H1 (cell line): ENCODE results near the gene CNNM1. TPM values are rescaled to one million over a fixed set of nuclear protein-coding genes. Genes with fewer than 3 reads are reported as not detected.

ENCODE experiments used
- CTCF ChIA-PET: fragments of 300-600 bp; sonication (Branson Sonifier 250); formaldehyde crosslinking; loops from one replicate; lab custom pipeline; 2021; ENCODE audit not compliant: partially characterized antibody; lab: Charles Lee
- POLR2A ChIA-PET: fragments of 300-600 bp; sonication (Branson Sonifier 250); formaldehyde crosslinking; loops from one replicate; lab custom pipeline; 2021; ENCODE audit warnings: inconsistent platforms; ENCODE audit not compliant: partially characterized antibody; lab: Charles Lee
- DNase-seq, 2 experiments: peaks; one replicate each; pipeline versions ENCODE4 v3.0.0 to v3.0.0-alpha.2; 2010 to 2022; ENCODE audit warnings: low spot score in 2 of 2, low read depth in 1 of 2, mixed read lengths in 1 of 2
- FAIRE-seq: peaks from 2 replicates; lab custom pipeline; 2011; peaks lifted over from hg19 to GRCh38; lab: Jason Lieb, UNC
- H2AFZ ChIP-seq: 2 replicates; pipeline ENCODE4 v1.8.1; 2012; ENCODE audit warnings: low read length, inconsistent platforms
- H2AK5ac ChIP-seq: 2 replicates; pipeline ENCODE4 v1.6.1; 2013; ENCODE audit warnings: low read depth, low read length
- H2BK120ac ChIP-seq: replicated peaks from 2 replicates; pipeline ENCODE3; 2013; ENCODE audit warnings: low read depth, low read length, inconsistent platforms
- H2BK12ac ChIP-seq: 2 replicates; pipeline ENCODE4 v1.6.1; 2013; ENCODE audit warnings: low read depth, low read length
- H2BK15ac ChIP-seq: 2 replicates; pipeline ENCODE4 v1.6.1; 2013; ENCODE audit warnings: low read length
- H2BK20ac ChIP-seq: 2 replicates; pipeline ENCODE4 v1.6.1; 2013; ENCODE audit warnings: low read length
- H2BK5ac ChIP-seq: 2 replicates; pipeline ENCODE4 v1.6.1; 2013; ENCODE audit warnings: low read depth, low read length
- H3K14ac ChIP-seq: 2 replicates; pipeline ENCODE4 v1.6.1; 2013; ENCODE audit warnings: inconsistent platforms; ENCODE audit not compliant: insufficient read length
- H3K18ac ChIP-seq: 2 replicates; pipeline ENCODE4 v1.6.1; 2013; ENCODE audit warnings: low read length; ENCODE audit errors: extremely low read depth
- H3K23ac ChIP-seq: 2 replicates; pipeline ENCODE4 v1.6.1; 2013; ENCODE audit warnings: inconsistent platforms; ENCODE audit not compliant: insufficient read length
- H3K23me2 ChIP-seq: 2 replicates; pipeline ENCODE4 v1.6.1; 2013; ENCODE audit warnings: low read depth, low read length
- H3K27ac ChIP-seq: 2 replicates; pipeline ENCODE4 v1.6.1; 2011; ENCODE audit warnings: low read depth, low read length, inconsistent platforms
- H3K27me3 ChIP-seq, 4 experiments: replicated peaks in 1 of 4; 1 replicate in 1 of 4; 2 replicates in 3 of 4; pipeline versions ENCODE4 v1.6.1 to v1.8.1; 2011 to 2013; ENCODE audit warnings: low read length in 3 of 4, mild to moderate bottlenecking in 3 of 4, inconsistent platforms in 2 of 4, mixed read lengths in 2 of 4, moderate library complexity in 1 of 4; ENCODE audit not compliant: control insufficient read depth in 3 of 4, insufficient read depth in 3 of 4; ENCODE audit errors: extremely low read depth in 1 of 4
- H3K36me3 ChIP-seq, 4 experiments: 2 replicates each; pipeline versions ENCODE4 v1.6.1 to v1.8.1; 2011 to 2013; ENCODE audit warnings: mild to moderate bottlenecking in 4 of 4, low read length in 3 of 4, moderate library complexity in 2 of 4, control low read depth in 1 of 4, inconsistent platforms in 1 of 4; ENCODE audit not compliant: insufficient read depth in 4 of 4, control insufficient read depth in 2 of 4
- H3K4ac ChIP-seq: replicated peaks from 2 replicates; pipeline ENCODE3; 2013; ENCODE audit warnings: low read length, low read depth, mixed read lengths, inconsistent platforms; ENCODE audit not compliant: insufficient read length
- H3K4me1 ChIP-seq, 4 experiments: replicated peaks in 1 of 4; 1 replicate in 1 of 4; 2 replicates in 3 of 4; pipeline versions ENCODE4 v1.6.1 to v1.8.1; 2011 to 2013; ENCODE audit warnings: low read length in 3 of 4, inconsistent platforms in 2 of 4, mixed read lengths in 1 of 4; ENCODE audit not compliant: insufficient read depth in 4 of 4, control insufficient read depth in 3 of 4
- H3K4me2 ChIP-seq, 2 experiments: 2 replicates each; pipeline versions ENCODE4 v1.6.1 to v1.8.1; 2011 to 2013; ENCODE audit warnings: low read depth in 2 of 2, low read length in 2 of 2, control low read depth in 1 of 2, inconsistent platforms in 1 of 2, mild to moderate bottlenecking in 1 of 2; ENCODE audit not compliant: insufficient read depth in 1 of 2
- H3K4me3 ChIP-seq, 4 experiments: fragments of 200-600, 300-600 bp in 1 of 4; sonication (generic), shearing (Covaris generic), sonication (Bioruptor Twin) in 1 of 4; 2 replicates each; pipeline versions ENCODE4 v1.5.1 to v1.8.1; 2011 to 2016; ENCODE audit warnings: low read length in 4 of 4, low read depth in 3 of 4, control low read depth in 2 of 4, inconsistent platforms in 2 of 4, mild to moderate bottlenecking in 2 of 4, mixed read lengths in 1 of 4, moderate library complexity in 1 of 4; ENCODE audit not compliant: insufficient read depth in 2 of 4; ENCODE audit errors: extremely low read depth in 1 of 4
- H3K56ac ChIP-seq: replicated peaks from 2 replicates; pipeline ENCODE3; 2013; ENCODE audit warnings: low read depth, mild to moderate bottlenecking, mixed read lengths, low read length, inconsistent platforms; ENCODE audit not compliant: insufficient read length
- H3K79me1 ChIP-seq: 2 replicates; pipeline ENCODE4 v1.6.1; 2013; ENCODE audit warnings: low read depth, low read length, control low read depth
- H3K79me2 ChIP-seq, 2 experiments: 2 replicates each; pipeline versions ENCODE4 v1.6.1 to v1.8.1; 2012 to 2013; ENCODE audit warnings: low read length in 2 of 2, mild to moderate bottlenecking in 2 of 2, inconsistent platforms in 1 of 2; ENCODE audit not compliant: insufficient read depth in 2 of 2, control insufficient read depth in 1 of 2
- H3K9ac ChIP-seq, 4 experiments: replicated peaks in 1 of 4; 1 replicate in 1 of 4; 2 replicates in 3 of 4; pipeline versions ENCODE4 v1.6.1 to v1.8.1; 2011 to 2013; ENCODE audit warnings: low read depth in 3 of 4, low read length in 3 of 4, control low read depth in 2 of 4, mild to moderate bottlenecking in 2 of 4, moderate library complexity in 2 of 4, inconsistent platforms in 1 of 4; ENCODE audit errors: extremely low read depth in 1 of 4
- H3K9me3 ChIP-seq, 2 experiments: 2 replicates each; pipeline versions ENCODE4 v1.6.1 to v1.8.1; 2012 to 2013; ENCODE audit warnings: mild to moderate bottlenecking in 2 of 2, moderate library complexity in 2 of 2, control low read depth in 1 of 2, inconsistent platforms in 1 of 2, low read depth in 1 of 2, low read length in 1 of 2, mixed read lengths in 1 of 2; ENCODE audit not compliant: insufficient read depth in 2 of 2
- H4K20me1 ChIP-seq, 2 experiments: replicated peaks in 1 of 2; 2 replicates each; pipeline versions ENCODE3 to v1.8.1; 2011 to 2013; ENCODE audit warnings: inconsistent platforms in 2 of 2, low read length in 2 of 2, mild to moderate bottlenecking in 1 of 2; ENCODE audit not compliant: insufficient read depth in 2 of 2, control insufficient read depth in 1 of 2
- H4K5ac ChIP-seq: 2 replicates; pipeline ENCODE4 v1.6.1; 2013; ENCODE audit warnings: low read length, low read depth, mixed read lengths, inconsistent platforms; ENCODE audit not compliant: insufficient read length
- H4K8ac ChIP-seq: 2 replicates; pipeline ENCODE4 v1.8.0; 2013; ENCODE audit warnings: mild to moderate bottlenecking, moderate library complexity, low read length, inconsistent platforms; ENCODE audit not compliant: insufficient read depth; ENCODE audit errors: extremely low read depth
- H4K91ac ChIP-seq: replicated peaks from 2 replicates; pipeline ENCODE3; 2013; ENCODE audit warnings: low read length, mixed read lengths, inconsistent platforms; ENCODE audit not compliant: insufficient read length
- ATF3 ChIP-seq: IDR thresholded peaks from 2 replicates; pipeline ENCODE4 v1.6.1; 2011; ENCODE audit warnings: low read depth, mild to moderate bottlenecking, low read length; ENCODE audit not compliant: insufficient read depth
- CBX8 ChIP-seq: fragments of 300-800, 300-1000 bp; sonication (generic); IDR thresholded peaks from 2 replicates; pipeline ENCODE4 v1.7.1; 2016; ENCODE audit warnings: low read depth, low read length, borderline replicate concordance
- CEBPB ChIP-seq: IDR thresholded peaks from 2 replicates; pipeline ENCODE4 v1.6.1; 2012; ENCODE audit warnings: low read depth, low read length
- CTBP2 ChIP-seq: IDR thresholded peaks from 2 replicates; pipeline ENCODE4 v1.7.0; 2011; ENCODE audit warnings: borderline replicate concordance, mild to moderate bottlenecking, moderate library complexity, mixed read lengths, low read length; ENCODE audit not compliant: insufficient read depth, insufficient read length
- GTF2F1 ChIP-seq: IDR thresholded peaks from 2 replicates; pipeline ENCODE4 v1.6.1; 2012; ENCODE audit warnings: low read depth, low read length, improper control_type of control experiment, borderline replicate concordance
- MAFK ChIP-seq: IDR thresholded peaks from 2 replicates; pipeline ENCODE4 v1.6.1; 2012; ENCODE audit warnings: low read depth, mild to moderate bottlenecking, improper control_type of control experiment, low read length
- POU5F1 ChIP-seq: IDR thresholded peaks from 2 replicates; pipeline ENCODE4 v1.6.1; 2011; ENCODE audit warnings: low read depth, mild to moderate bottlenecking, low read length, moderate library complexity
- RAD21 ChIP-seq, 2 experiments: IDR thresholded peaks in 1 of 2; conservative IDR thresholded peaks in 1 of 2; 2 replicates each; pipeline ENCODE4 v1.6.1; 2011; ENCODE audit warnings: low read depth in 2 of 2, low read length in 2 of 2, improper control_type of control experiment in 1 of 2, inconsistent platforms in 1 of 2, mild to moderate bottlenecking in 1 of 2, moderate library complexity in 1 of 2
- SIRT6 ChIP-seq: IDR thresholded peaks from one replicate; pipeline ENCODE4 v1.7.1; 2012; ENCODE audit warnings: low read length, inconsistent platforms
- WGBS, 2 experiments: shearing (Covaris generic) in 1 of 2; methylation state at CpG; one replicate each; pipeline versions ENCODE4 v1.1.6 to v1.1.7; 2013 to 2015; ENCODE audit warnings: low lambda C conversion rate in 2 of 2, mixed read lengths in 2 of 2, inconsistent platforms in 1 of 2, low coverage in 1 of 2, missing lambda C conversion rate in 1 of 2; ENCODE audit not compliant: insufficient replicate concordance in 2 of 2, insufficient coverage in 1 of 2, insufficient read length in 1 of 2; ENCODE audit errors: extremely low coverage in 1 of 2, missing lambda C conversion rate in 1 of 2; 5-methylcytosine and 5-hydroxymethylcytosine counted together
- polyA plus RNA-seq, 7 experiments: library from polyadenylated mRNA; depleted of rRNA in 3 of 7; stranded (reverse) in 5 of 7; unstranded in 2 of 7; fragments of >200 nt in 5 of 7; fragments of 200-250 nt in 2 of 7; gene quantifications; 1 replicate in 5 of 7; 2 replicates in 1 of 7; 4 replicates in 1 of 7; pipeline versions ENCODE4 v1.2.1 to v1.2.3, GENCODE V29; 2011 to 2013; ENCODE audit warnings: missing spikeins in 2 of 7, mixed read lengths in 2 of 7
- total RNA-seq: library from RNA; stranded (reverse); fragmentation: NEBNext Ultra II Directional; extraction: Animal tissue kit (Norgen Biotek cat#: 25700); gene quantifications from 2 replicates; pipeline ENCODE4 v1.2.1, GENCODE V29; 2021

Gene CNNM1
- total and polyA plus RNA-seq, 2 of the 8 experiments (the other 6 are each of a cell fraction or from before 2014, with no cell fraction given): 0.74 to 0.92 TPM

GRCh38 chr10:99394761-99395386 is 65.7 kb downstream of the CNNM1 start:
- Histone ChIP-seq H3K4me2 (no peak overlapping the region), H3K23me2 (no peaks in the 10 kb centered on the region), H2AFZ (no peak overlapping the region), H2BK20ac (no peak overlapping the region), H4K20me1 (peaks cover 0 to 3% of the 10 kb centered on the region in 2 experiments), H3K4me3 (no peak overlapping the region; a peak in 1 of 8 replicates), H3K27ac (no peak overlapping the region), H3K18ac (no peak overlapping the region), H2BK15ac (no peak overlapping the region), H3K56ac (no peak overlapping the region), H3K79me2 (no peaks in the 10 kb centered on the region), H2BK12ac (no peak overlapping the region), H2BK120ac (no peak overlapping the region), H3K14ac (no peak overlapping the region), H3K27me3 (no peaks in the 10 kb centered on the region), H3K9me3 (no peaks in the 10 kb centered on the region), H3K23ac (no peak overlapping the region), H3K79me1 (no peaks in the 10 kb centered on the region), H4K91ac (no peak overlapping the region), H3K4me1 (peaks cover 3 to 18% (median 11%) of the 10 kb centered on the region in 4 experiments; a peak in 6 of 7 replicates), H3K9ac (no peak overlapping the region), H2BK5ac (no peak overlapping the region), H4K8ac (no peak overlapping the region), H4K5ac (no peak overlapping the region), H2AK5ac (no peak overlapping the region), H3K4ac (no peak overlapping the region), H3K36me3 (peaks cover 0 to 27% (median 13%) of the 10 kb centered on the region in 4 experiments; a peak in 6 of 8 replicates)
- POLR2A ChIA-PET: no interaction called here
- WGBS, 2 experiments: 91% methylated on average over 7 of the region's 7 CpGs; no CpG with 5 or more reads in 1 of the 2 experiments
- FAIRE-seq (no peak), DNase-seq (no peak)
- CTCF ChIA-PET: no interaction called here
- no peak for TF ChIP-seq CEBPB
- TF ChIP-seq SIRT6: no peak
- no peak for TF ChIP-seq RAD21 (IDR thresholded peaks at IDR 0.05 in 1 of 2, conservative IDR thresholded peaks at IDR 0.05 in 1 of 2; ENCODE audit: low read depth in 2 of 2, low read length in 2 of 2)
- no peak for TF ChIP-seq CBX8
- TF ChIP-seq GTF2F1: no peak
- no peak for TF ChIP-seq POU5F1
- no peak for TF ChIP-seq MAFK
- no peak for TF ChIP-seq CTBP2
- no peak for TF ChIP-seq ATF3
